ENCODE data around the gene PRR35.

PRR35 gene

DNA sequence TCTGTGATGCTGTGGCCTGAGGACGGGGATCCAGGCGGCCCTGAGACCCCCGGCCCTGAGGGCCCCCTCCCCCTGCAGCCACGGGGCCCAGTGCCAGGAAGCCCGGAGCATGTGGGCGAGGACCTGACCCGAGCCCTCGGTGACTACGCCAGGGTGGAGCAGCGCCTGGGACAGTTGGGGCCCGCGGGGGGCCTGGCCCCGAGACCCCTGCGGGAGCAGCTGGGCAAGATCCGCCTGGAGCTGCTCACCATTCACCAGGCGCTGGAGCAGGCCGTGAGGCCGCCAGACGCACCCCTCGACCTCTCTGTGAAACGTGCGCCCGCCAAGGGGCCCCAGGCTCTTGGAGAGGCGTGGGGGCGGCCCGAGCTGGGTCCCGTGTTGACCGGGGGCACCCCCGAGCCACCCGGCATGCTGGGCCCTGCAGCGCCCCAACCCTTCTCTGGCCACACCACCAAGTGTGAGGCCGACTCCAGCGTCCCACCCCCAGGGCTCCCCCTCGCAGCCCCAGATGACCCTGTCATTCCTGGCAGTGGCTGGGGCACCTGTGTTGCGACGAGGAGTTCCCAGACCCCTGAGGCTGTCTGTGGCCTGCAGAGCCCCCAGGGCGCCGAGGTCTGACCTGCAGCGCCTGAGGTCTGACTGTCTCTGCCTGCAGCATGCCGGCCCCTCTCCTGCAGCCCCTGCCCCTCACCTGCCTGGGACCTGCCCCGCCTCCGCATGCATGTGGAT is 4.7 kb downstream of the PRR35 start:
- DNase-seq (ENCODE audit: low read depth) = no peak

GRCh38 chr16:565419-566330 is 5.5 kb downstream of the PRR35 start:
- no peak for DNase-seq (ENCODE audit: low read depth)

- DNase-seq (ENCODE audit: low read depth) = peak; percentile 26
Observed at GRCh38 chr16:566475-567372, 6.5 kb downstream of the PRR35 start, which contains the start of gene NHLRC4. Gene NHLRC4, plus strand, starts transcription at chr16:567005. Its CDS starts 1,043 bp downstream, at chr16:568048.

- no peak for DNase-seq (ENCODE audit: low read depth)
Observed at GRCh38 chr16:567373-568256, 7.4 kb downstream of the PRR35 start.

- DNase-seq (ENCODE audit: low read depth) = no peak
Observed at GRCh38 chr16:568401-569258, 8.4 kb downstream of the PRR35 start.

DNA sequence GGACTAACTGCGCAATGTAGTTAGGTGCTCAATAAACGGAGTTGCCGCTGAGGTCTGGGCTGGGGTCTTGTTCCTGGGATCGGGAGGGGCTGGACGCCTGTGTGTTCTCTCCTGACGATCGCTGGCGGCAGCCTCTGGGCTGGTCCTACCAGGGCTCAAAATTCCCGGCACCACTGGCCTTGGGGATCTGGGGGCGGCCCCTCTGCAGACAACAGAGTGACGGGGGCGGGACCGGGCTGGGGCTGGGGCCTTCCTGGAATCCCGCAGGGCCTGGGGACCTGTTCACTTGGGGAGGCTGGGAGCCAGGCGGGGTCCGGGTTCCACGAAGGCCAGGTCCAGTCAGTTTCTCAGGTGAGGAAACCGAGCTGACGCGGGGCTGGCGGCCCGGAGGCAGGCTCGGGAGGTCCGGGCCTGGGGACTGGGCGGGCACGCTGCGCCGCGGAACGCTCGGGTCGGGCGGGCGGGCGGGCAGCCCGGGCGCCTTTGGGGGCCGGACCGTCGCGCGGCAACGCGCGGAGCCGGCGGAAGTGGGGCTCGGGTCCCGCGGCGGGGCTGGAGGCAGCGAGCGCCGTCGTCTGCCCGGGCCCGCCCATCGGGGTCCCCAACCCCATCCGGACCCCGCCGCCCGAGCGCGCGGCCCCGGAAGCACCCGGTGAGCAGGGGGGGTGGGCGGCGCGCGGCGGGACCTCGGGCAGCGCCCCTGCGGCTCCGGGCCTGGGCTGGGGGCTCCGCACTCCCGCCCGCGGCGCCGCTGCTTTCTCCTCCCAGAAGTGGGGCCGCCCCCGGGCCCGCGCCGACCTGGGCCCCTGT is 9.5 kb downstream of the PRR35 start, which contains the start of gene PIGQ:
PIGQ (plus strand) TSS at position 524 of the 810 bp plus-strand sequence. CDS start 4,107 bp downstream, outside the sequence.
- DNase-seq (ENCODE audit: low read depth) = peak; percentile 59

- DNase-seq (ENCODE audit: low read depth) = no peak
Observed at GRCh38 chr16:572865-573650, 12.9 kb downstream of the PRR35 start.

DNA sequence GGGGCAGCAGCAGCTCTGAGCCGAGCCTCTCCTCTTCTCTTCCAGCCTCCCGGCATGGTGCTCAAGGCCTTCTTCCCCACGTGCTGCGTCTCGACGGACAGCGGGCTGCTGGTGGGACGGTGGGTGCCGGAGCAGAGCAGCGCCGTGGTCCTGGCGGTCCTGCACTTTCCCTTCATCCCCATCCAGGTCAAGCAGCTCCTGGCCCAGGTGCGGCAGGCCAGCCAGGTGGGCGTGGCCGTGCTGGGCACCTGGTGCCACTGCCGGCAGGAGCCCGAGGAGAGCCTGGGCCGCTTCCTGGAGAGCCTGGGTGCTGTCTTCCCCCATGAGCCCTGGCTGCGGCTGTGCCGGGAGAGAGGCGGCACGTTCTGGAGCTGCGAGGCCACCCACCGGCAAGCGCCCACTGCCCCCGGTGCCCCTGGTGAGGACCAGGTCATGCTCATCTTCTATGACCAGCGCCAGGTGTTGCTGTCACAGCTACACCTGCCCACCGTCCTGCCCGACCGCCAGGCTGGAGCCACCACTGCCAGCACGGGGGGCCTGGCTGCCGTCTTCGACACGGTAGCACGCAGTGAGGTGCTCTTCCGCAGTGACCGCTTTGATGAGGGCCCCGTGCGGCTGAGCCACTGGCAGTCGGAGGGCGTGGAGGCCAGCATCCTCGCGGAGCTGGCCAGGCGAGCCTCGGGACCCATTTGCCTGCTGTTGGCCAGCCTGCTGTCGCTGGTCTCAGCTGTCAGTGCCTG is 14.0 kb downstream of the PRR35 start:
- no peak for DNase-seq (ENCODE audit: low read depth)

GRCh38 chr16:575354-576196 is 15.4 kb downstream of the PRR35 start:
- no peak for DNase-seq (ENCODE audit: low read depth)

DNA sequence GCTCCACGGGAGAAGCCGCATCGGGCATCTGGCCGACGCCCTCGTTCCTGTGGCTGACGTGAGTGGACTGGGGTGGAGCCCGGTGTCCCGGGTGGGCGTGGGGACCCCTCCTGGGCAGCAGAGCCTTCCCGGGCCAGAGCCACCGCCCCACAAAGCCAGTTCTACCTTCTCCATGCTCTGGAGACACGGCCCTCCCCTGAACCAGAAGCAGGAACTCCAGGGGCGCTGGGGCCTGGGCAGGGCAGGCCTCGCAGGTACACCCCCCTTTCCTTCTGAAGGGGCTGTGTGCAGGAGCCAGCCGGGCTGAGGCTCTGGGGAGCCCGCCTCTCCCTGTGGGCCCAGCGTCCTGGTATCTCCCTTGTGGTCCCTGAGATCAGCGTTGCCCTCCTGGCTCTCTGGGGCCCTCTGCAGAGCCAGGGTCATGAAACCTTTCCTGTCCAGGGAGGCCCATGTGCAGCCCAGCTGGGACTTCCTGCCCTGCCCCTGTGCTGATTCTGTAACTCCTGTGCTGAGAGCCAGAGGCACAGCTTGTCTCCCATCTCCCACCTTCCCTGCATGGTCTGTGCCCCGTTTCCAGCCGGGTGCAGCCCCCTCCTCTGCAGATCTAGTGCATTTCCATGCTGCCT is 16.1 kb downstream of the PRR35 start:
- no peak for DNase-seq (ENCODE audit: low read depth)

DNA sequence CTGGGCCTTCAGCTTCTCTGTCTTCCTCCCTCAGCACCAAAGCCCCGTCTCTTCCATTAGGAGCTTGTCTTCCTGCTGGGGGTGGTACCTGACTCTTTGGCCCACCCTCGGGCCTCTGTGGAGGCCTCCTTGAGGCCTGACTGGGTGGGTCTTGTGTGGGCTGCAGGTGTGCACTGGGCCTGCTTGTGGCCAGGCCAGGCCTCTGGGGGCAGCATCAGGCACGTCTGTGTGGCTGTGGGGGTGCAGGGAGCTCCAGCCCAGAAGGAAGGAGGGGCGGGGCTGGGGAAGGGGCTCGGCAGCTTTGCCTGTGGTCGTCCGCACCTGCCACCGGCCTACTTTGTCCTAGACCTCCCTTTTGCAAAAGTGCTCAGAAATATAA is 16.6 kb downstream of the PRR35 start:
- DNase-seq (ENCODE audit: low read depth) = no peak

- DNase-seq (ENCODE audit: low read depth) = no peak
Observed at GRCh38 chr16:577796-578195, 17.6 kb downstream of the PRR35 start.

GRCh38 chr16:578232-578869 is 18.2 kb downstream of the PRR35 start:
- DNase-seq (ENCODE audit: low read depth) = no peak

DNA sequence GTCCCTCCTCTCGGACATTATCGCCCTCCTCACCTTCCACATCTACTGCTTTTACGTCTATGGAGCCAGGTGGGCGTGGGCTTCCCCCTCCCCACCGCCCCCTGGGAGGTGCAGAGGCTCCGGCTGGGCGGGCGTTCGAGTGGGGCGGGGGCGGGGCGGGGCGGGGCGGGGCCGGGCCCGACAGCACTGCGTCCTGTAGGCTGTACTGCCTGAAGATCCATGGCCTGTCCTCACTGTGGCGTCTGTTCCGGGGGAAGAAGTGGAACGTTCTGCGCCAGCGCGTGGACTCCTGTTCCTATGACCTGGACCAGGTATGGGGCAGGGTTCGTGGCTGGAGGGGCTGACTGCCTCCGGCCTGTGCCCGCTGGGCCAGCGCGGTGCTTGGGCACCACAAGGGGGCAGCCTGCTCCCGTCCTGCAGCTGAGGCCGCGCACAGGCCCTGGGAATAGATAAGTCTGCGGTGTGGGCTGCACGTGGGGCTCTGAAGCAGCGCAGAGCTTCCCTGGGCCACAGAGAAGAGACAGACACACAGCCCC is 18.7 kb downstream of the PRR35 start:
- peak; percentile 33 for DNase-seq (ENCODE audit: low read depth)

Data from activated T-helper 1 cell treated with Interleukin-2 at 50 U/mL for 16 hours (primary cell).